HCT116 (cell line): ENCODE measurements around the gene AKAP12. TPM values are rescaled to one million over a fixed set of nuclear protein-coding genes. Genes with fewer than 3 reads are reported as not detected.
A peak's percentile ranks its signal among the peaks of the same experiment; 100 is the strongest.

Experiments
- ATAC-seq: fragments of 200-7000 bp; cut with Tn5 transposase; 2 replicates; pipeline ENCODE4 v1.9.1; 2020; ENCODE audit warnings: mild to moderate bottlenecking, moderate library complexity
- BruUV-seq: library from RNA; stranded (reverse); fragments of 400-500 nt; replicated peaks from 2 replicates; lab custom pipeline; 2021; lab: Mats Ljungman, UMichigan
- CTCF ChIA-PET: fragments of 300-600 bp; sonication (Branson Sonifier 250); formaldehyde crosslinking; loops from one replicate; lab custom pipeline; 2021; ENCODE audit warnings: antibody characterized with exemption; lab: Charles Lee
- POLR2A ChIA-PET: fragments of 300-600, 350-600 bp; sonication (Branson Sonifier 250); formaldehyde crosslinking; loops from one replicate; lab custom pipeline; 2021; ENCODE audit warnings: antibody characterized with exemption; lab: Charles Lee
- RAD21 ChIA-PET, 2 experiments: fragments of 300-600 bp; sonication (Branson Sonifier 250); formaldehyde crosslinking; loops; one replicate each; lab custom pipeline; 2023; ENCODE audit warnings: low total read pairs in 2 of 2; ENCODE audit not compliant: uncharacterized antibody in 2 of 2, unreplicated experiment in 2 of 2, low non-redundant PET in 1 of 2; lab: Charles Lee
- DNase-seq: peaks from one replicate; pipeline ENCODE4 v3.0.0-alpha.2; 2010; ENCODE audit warnings: low read depth, low spot score
- H2AFZ ChIP-seq: fragments of 200-600 bp; shearing (Covaris generic), sonication (generic); 2 replicates; pipeline ENCODE4 v1.6.1; 2017; ENCODE audit warnings: low read depth, mixed run types, mixed read lengths, antibody characterized with exemption, low read length; ENCODE audit not compliant: poor library complexity, severe bottlenecking
- H3K27ac ChIP-seq: 2 replicates; pipeline ENCODE4 v1.5.1; 2012; ENCODE audit warnings: low read depth, low read length
- H3K27me3 ChIP-seq: fragments of 200-600 bp; sonication (generic); 2 replicates; pipeline ENCODE4 v1.6.1; 2016; ENCODE audit warnings: mixed run types, low read length, mixed read lengths; ENCODE audit not compliant: insufficient read depth
- H3K36me3 ChIP-seq, 2 experiments: fragments of 200-500 bp in 1 of 2; fragments of 200-600 bp in 1 of 2; sonication (Bioruptor generic) in 1 of 2; sonication (generic) in 1 of 2; 2 replicates each; pipeline versions ENCODE4 v1.5.1 to v1.6.1; 2014 to 2016; ENCODE audit warnings: low read length in 2 of 2, inconsistent platforms in 1 of 2, mixed read lengths in 1 of 2, mixed run types in 1 of 2; ENCODE audit not compliant: insufficient read depth in 2 of 2, control insufficient read depth in 1 of 2
- H3K4me1 ChIP-seq, 2 experiments: fragments of 200-600 bp in 1 of 2; sonication (generic) in 1 of 2; 2 replicates each; pipeline versions ENCODE4 v1.5.1 to v1.6.1; 2012 to 2017; ENCODE audit warnings: low read length in 2 of 2, inconsistent platforms in 1 of 2, mild to moderate bottlenecking in 1 of 2, mixed read lengths in 1 of 2, mixed run types in 1 of 2, moderate library complexity in 1 of 2; ENCODE audit not compliant: insufficient read depth in 2 of 2, control insufficient read depth in 1 of 2
- H3K4me2 ChIP-seq: fragments of 200-600 bp; sonication (generic); 2 replicates; pipeline ENCODE4 v1.6.1; 2017; ENCODE audit warnings: mixed run types, low read length, mixed read lengths
- H3K4me3 ChIP-seq, 2 experiments: fragments of 200-600 bp in 1 of 2; sonication (generic) in 1 of 2; replicated peaks in 1 of 2; 2 replicates each; pipeline ENCODE4 v1.5.1; 2011 to 2016; ENCODE audit warnings: low read length in 2 of 2, control low read depth in 1 of 2, low read depth in 1 of 2, mild to moderate bottlenecking in 1 of 2, mixed read lengths in 1 of 2, mixed run types in 1 of 2
- H3K79me2 ChIP-seq: fragments of 200-600 bp; sonication (generic); 2 replicates; pipeline ENCODE4 v1.6.1; 2017; ENCODE audit warnings: mild to moderate bottlenecking, mixed run types, low read length, moderate library complexity, mixed read lengths; ENCODE audit not compliant: insufficient read depth
- H3K9ac ChIP-seq: fragments of 200-600 bp; sonication (generic); 2 replicates; pipeline ENCODE4 v1.6.1; 2016; ENCODE audit warnings: low read length, mixed read lengths
- H3K9me2 ChIP-seq: fragments of 200-600 bp; sonication (generic), shearing (Covaris generic); 2 replicates; pipeline ENCODE4 v1.6.1; 2017; ENCODE audit warnings: mixed run types, mild to moderate bottlenecking, moderate library complexity; ENCODE audit not compliant: insufficient read depth
- H3K9me3 ChIP-seq, 2 experiments: fragments of 200-500 bp in 1 of 2; fragments of 200-600 bp in 1 of 2; sonication (Bioruptor generic) in 1 of 2; sonication (generic) in 1 of 2; 2 replicates each; pipeline ENCODE4 v1.6.1; 2014 to 2017; ENCODE audit warnings: low read length in 2 of 2, mixed read lengths in 2 of 2, inconsistent platforms in 1 of 2, low read depth in 1 of 2, mild to moderate bottlenecking in 1 of 2, mixed run types in 1 of 2, moderate library complexity in 1 of 2; ENCODE audit not compliant: control insufficient read depth in 1 of 2, insufficient read depth in 1 of 2
- H4K20me1 ChIP-seq: fragments of 200-600 bp; sonication (generic), shearing (Covaris generic); 2 replicates; pipeline ENCODE4 v1.6.1; 2017; ENCODE audit warnings: mixed run types, mild to moderate bottlenecking, moderate library complexity; ENCODE audit not compliant: insufficient read depth
- ATF3 ChIP-seq: IDR thresholded peaks from 2 replicates; pipeline ENCODE4 v1.6.1; 2012
- CBX3 ChIP-seq: IDR thresholded peaks from 2 replicates; pipeline ENCODE4 v1.6.1; 2012; ENCODE audit warnings: low read depth
- CEBPB ChIP-seq: IDR thresholded peaks from 2 replicates; pipeline ENCODE4 v1.6.1; 2012; ENCODE audit warnings: low read depth
- EGR1 ChIP-seq: IDR thresholded peaks from 2 replicates; pipeline ENCODE4 v1.6.1; 2012; ENCODE audit warnings: low read depth
- ELF1 ChIP-seq: IDR thresholded peaks from 2 replicates; pipeline ENCODE4 v1.6.1; 2012; ENCODE audit warnings: low read depth, borderline replicate concordance
- EZH2phosphoT487 ChIP-seq: fragments of 200-600 bp; IDR thresholded peaks from 2 replicates; pipeline ENCODE4 v1.6.1; 2018; ENCODE audit warnings: antibody characterized with exemption, borderline replicate concordance
- FOSL1 ChIP-seq: IDR thresholded peaks from 2 replicates; pipeline ENCODE4 v1.6.1; 2012; ENCODE audit warnings: low read depth
- MAX ChIP-seq: IDR thresholded peaks from 2 replicates; pipeline ENCODE4 v1.6.1; 2012
- POLR2A ChIP-seq: IDR thresholded peaks from 2 replicates; pipeline ENCODE4 v1.7.0; 2011; ENCODE audit warnings: borderline replicate concordance; ENCODE audit not compliant: insufficient read depth, insufficient read length; ENCODE audit errors: extremely low read depth
- POLR2AphosphoS5 ChIP-seq: IDR thresholded peaks from 2 replicates; pipeline ENCODE4 v1.6.1; 2011; ENCODE audit warnings: mild to moderate bottlenecking, low read depth, low read length, moderate library complexity
- REST ChIP-seq: IDR thresholded peaks from 2 replicates; pipeline ENCODE4 v1.6.1; 2012; ENCODE audit warnings: low read depth
- SIN3A ChIP-seq: IDR thresholded peaks from 2 replicates; pipeline ENCODE4 v1.6.1; 2012; ENCODE audit warnings: low read depth
- SP1 ChIP-seq: IDR thresholded peaks from 2 replicates; pipeline ENCODE4 v1.6.1; 2012; ENCODE audit warnings: low read depth
- SRF ChIP-seq: IDR thresholded peaks from 2 replicates; pipeline ENCODE4 v1.6.1; 2012; ENCODE audit warnings: low read depth
- TCF7L2 ChIP-seq: IDR thresholded peaks from 2 replicates; pipeline ENCODE4 v1.7.0; 2011; ENCODE audit warnings: borderline replicate concordance, inconsistent platforms; ENCODE audit not compliant: insufficient read depth, insufficient read length; ENCODE audit errors: extremely low read depth
- YY1 ChIP-seq: IDR thresholded peaks from 2 replicates; pipeline ENCODE4 v1.6.1; 2011; ENCODE audit warnings: low read length, low read depth, moderate library complexity, mild to moderate bottlenecking; ENCODE audit not compliant: insufficient replicate concordance; ENCODE audit errors: extremely low read depth
- ZFX ChIP-seq: fragments of 450-650 bp; IDR thresholded peaks from 2 replicates; pipeline ENCODE4 v1.6.1; 2017
- intact Hi-C: fragments of 100-400 bp; cut with micrococcal nuclease; formaldehyde crosslinking; loops from 2 replicates; pipeline ENCODE4 v1.10.0; 2022
- total RNA-seq: library from RNA; stranded (reverse); gene quantifications from one replicate; pipeline ENCODE4 v1.2.1, GENCODE V29; 2021; ENCODE audit not compliant: unreplicated experiment

AKAP12 gene
- total RNA-seq, 1 experiment from 2014 or later = 1,220 TPM

GRCh38 chr6:151307501-151307900, 67.7 kb downstream of the AKAP12 start:
- H3K4me3 ChIP-seq = no peak overlapping the region
- no peaks in the 10 kb centered on the region for H3K27me3 ChIP-seq
- H4K20me1 ChIP-seq = peaks cover 4% of the 10 kb centered on the region; the same call in 1 of the 2 replicates
- no peak for TF ChIP-seq EZH2phosphoT487
- peak; percentile 28 for TF ChIP-seq POLR2AphosphoS5
- no peak for TF ChIP-seq CBX3
- no peak for TF ChIP-seq CEBPB
- no peak for TF ChIP-seq TCF7L2
- TF ChIP-seq ATF3 = no peak
- H3K4me1 ChIP-seq = peaks cover 2 to 13% of the 10 kb centered on the region in 2 experiments; a peak in 2 of 4 replicates
- H3K4me2 ChIP-seq = no peak overlapping the region
- peaks cover 98% of the 10 kb centered on the region for H3K79me2 ChIP-seq
- no peak overlapping the region for H2AFZ ChIP-seq
- no TSS peak for BruUV-seq
- CTCF ChIA-PET = no interaction called here
- H3K9me2 ChIP-seq = no peaks in the 10 kb centered on the region
- DNase-seq (no peak), ATAC-seq (no peak)
- RAD21 ChIA-PET = no interaction called here
- intact Hi-C loops = no loop called here
- peaks cover 0 to 11% of the 10 kb centered on the region in 2 experiments; a peak in 2 of 4 replicates for H3K36me3 ChIP-seq
- no peaks in the 10 kb centered on the region for H3K9me3 ChIP-seq
- no peak overlapping the region for H3K9ac ChIP-seq
- no peak overlapping the region for H3K27ac ChIP-seq
- POLR2A ChIA-PET = interaction anchor here (1.6 kb wide), 1 partner anchor 98 kb away, joined by 3 read pairs; no protein-coding TSS in a partner anchor

- intact Hi-C loops = no loop called here
- CTCF ChIA-PET = no interaction called here
- TF ChIP-seq SIN3A (no peak), POLR2AphosphoS5 (no peak), CEBPB (no peak), FOSL1 (no peak), MAX (no peak), SP1 (no peak), POLR2A (no peak), EGR1 (no peak), SRF (no peak), YY1 (no peak), ZFX (no peak), ELF1 (no peak), REST (no peak)
These were observed 69.9 kb downstream of the AKAP12 start for GRCh38 chr6:151309619-151310018.

More at GRCh38 chr6:151309619-151310018, 69.9 kb downstream of the AKAP12 start:
- Histone ChIP-seq H3K36me3 (peaks cover 0 to 11% of the 10 kb centered on the region in 2 experiments; a peak in 2 of 4 replicates), H3K27ac (no peak overlapping the region), H3K9ac (no peak overlapping the region), H3K4me3 (no peak overlapping the region), H2AFZ (no peak overlapping the region), H3K9me2 (no peaks in the 10 kb centered on the region), H3K79me2 (peaks cover 98% of the 10 kb centered on the region), H3K4me2 (no peak overlapping the region), H3K9me3 (no peaks in the 10 kb centered on the region), H3K4me1 (peaks cover 2 to 21% of the 10 kb centered on the region in 2 experiments; a peak in 2 of 4 replicates), H4K20me1 (no peaks in the 10 kb centered on the region), H3K27me3 (no peaks in the 10 kb centered on the region)
- DNase-seq (no peak), ATAC-seq (no peak)
- POLR2A ChIA-PET = no interaction called here
- BruUV-seq = TSS peak; percentile 5
- RAD21 ChIA-PET = no interaction called here
